HG03460 (cell line): ENCODE results near the gene TEKT3.

Source experiments
- ATAC-seq: cut with Tn5 transposase; IDR thresholded peaks from one replicate; pipeline ENCODE4 v1.9.1; 2021; ENCODE audit not compliant: unreplicated experiment

TEKT3 gene

DNA sequence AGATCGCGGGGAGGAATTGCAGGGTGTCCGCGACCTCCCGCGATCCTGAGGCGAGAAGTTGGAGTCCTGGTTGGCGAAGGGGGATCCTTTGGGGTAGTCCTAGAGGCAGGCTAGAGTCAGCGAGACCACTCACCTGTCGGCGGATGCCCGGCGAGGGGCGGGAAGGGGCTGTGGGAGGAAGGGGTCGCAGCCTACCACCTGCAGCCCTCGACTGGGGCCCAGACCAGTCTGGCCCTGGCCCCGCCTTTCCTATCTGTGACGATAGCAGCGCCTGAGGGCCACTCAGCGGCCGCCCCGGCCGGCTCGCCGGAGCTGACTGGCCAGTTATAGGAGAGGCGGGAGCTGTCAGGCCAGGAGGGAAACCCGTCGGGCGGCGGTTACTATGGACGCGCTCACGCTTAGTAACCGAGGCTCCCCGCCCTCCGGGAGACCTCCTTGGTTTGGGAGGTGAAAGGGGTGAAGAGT, at the start of gene TEKT3:
TEKT3 (minus strand) TSS at position 213 of the 465 bp plus-strand sequence. CDS start 10,012 bp downstream, outside the sequence.
- no peak for ATAC-seq

DNA sequence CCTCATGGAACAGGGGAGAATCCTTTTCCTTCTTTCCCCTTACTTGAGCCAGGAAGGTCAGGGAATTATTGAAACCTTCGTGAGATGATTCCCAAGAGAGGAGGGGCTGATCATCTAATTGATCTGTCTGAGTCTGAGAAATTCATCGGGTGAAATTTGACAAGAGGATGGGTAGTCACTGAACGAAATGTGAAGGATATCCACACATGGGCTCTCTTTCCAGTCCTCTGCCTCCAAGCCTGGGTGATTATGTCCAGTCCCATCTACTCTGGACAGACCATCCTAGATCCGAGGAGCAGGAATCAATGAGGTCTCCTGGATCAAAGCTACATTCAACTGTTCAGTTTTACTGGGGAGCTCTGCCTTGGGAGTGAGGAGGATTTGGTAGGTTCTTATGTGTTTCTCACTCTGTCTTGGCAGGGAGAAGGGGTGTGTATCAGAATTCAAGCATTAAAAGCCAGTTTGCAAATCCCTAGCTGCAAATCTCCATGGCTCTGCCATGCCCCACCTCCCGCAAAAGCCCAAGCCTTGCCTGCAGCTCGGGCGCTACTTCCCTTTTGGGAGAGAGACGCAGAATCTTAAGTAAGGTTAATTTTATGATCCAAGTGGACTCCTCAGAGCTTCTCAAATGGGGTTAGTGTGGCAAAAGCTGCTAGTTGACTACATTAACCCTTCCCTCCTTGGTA, 47.1 kb upstream of the TEKT3 start:
- ATAC-seq = no peak

DNA sequence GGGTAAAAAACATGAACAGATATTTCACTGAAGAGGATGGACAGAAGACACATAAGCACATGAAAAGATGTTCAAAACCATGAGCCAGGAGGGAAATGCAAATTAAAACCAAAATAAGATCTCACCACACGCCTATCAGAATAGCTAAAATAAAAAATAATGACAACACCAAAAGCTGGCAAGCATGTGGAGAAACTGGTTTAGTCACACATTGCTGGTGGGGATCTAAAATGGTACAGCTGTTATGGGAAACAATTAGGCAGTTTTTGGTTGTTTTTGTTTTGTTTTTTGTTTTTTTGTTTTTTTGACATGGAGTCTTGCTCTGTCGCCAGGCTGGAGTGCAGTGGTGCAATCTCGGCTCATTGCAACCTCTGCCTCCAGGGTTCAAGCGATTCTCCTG, 44.7 kb upstream of the TEKT3 start:
- ATAC-seq = no peak

- no peak for ATAC-seq
Observed at GRCh38 chr17:15385305-15385704, 43.9 kb upstream of the TEKT3 start.

GRCh38 chr17:15384142-15384787, 42.9 kb upstream of the TEKT3 start:
- ATAC-seq = no peak

DNA sequence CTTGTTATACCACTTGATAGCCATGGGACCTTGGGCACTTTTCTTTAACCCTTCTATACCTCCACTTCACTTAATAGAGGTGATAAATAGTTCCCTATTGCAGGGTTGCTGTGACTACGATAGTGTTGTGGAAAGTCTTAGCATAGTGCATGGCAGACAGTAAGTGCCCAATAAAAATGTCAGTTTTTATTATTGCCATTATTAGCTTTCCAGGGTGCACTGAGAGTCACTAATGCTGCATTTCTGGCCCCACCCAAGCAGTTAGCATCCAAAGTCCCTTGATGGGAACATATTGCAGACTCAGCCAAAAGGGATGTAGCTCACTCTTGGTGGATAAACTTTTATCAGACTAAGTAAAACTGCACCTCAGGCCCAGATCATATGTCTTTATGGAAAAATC, 41.5 kb upstream of the TEKT3 start:
- ATAC-seq = no peak

DNA sequence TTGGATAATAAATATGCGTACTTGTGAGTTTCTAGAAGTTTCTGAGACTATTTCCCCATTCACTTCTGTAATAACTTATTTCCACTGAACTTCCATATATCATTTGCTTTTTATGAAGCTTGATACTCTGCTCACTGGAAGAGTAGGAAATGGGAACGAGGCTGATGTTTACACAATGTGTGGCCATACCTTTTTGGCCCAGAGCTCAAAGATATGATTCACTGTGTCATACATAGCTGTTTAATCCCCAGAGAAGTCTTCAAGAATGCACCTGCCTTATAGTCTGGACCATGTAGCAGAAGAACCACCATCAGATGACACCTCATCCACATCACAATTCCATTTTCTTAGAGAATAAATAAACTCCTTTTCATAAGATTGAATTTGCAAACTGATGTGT, 40.3 kb upstream of the TEKT3 start:
- no peak for ATAC-seq

DNA sequence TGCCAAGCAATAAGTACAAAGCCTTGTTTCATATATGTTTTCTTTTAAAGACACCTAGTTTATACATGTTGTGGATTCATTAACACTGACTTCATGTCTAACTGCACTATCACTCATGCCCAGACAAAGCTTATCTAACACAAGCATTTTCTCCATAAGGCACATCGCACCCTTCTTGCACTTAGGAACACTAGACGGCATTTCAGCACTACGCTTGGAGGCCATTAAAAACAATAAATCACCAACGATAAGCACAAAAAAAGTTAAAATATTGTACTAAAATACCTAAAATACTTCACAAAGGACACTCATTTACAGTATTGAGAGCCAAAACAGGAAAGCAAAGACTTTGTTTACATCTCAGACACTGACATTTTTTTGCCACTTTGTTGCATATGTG, 39.0 kb upstream of the TEKT3 start:
- ATAC-seq = no peak

DNA sequence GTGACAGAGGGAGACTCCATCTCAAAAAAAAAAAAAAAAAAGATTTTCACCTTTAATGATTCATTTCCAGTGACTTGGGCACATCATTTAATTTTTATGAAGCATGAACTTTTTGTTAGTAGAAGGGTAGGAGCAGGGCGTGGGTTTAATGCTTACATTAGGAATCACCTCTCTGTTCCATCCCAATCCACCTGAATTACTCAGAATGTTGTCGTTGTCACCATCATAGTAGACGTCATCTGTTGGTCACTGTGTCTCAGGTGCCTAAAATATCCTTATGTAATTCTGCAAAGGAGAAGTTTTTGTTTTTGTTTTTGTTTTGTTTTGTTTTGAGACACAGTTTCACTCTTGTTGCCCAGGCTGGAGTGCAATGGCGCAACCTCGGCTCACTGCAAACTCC, 38.3 kb upstream of the TEKT3 start:
- no peak for ATAC-seq

DNA sequence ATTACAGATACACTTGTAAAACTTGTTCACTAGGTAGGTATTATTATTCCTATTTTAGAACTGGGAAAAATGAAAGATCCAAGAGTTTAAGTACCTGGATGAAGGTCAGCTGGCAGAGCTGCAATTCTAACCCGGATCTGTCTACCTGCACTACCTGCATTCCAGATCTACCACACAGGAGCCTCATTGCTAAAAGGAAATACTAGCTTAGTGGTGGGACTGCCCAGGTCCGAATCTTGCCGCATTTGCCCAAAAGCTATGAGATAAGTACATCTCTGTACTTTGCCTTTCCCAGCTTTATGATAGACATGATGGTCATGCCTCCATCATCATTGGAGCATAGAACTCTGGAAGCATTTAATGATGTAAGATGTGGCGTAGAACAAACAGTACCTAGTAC, 36.8 kb upstream of the TEKT3 start:
- ATAC-seq = no peak

- ATAC-seq = no peak
Observed at GRCh38 chr17:15377616-15378015, 36.2 kb upstream of the TEKT3 start.

DNA sequence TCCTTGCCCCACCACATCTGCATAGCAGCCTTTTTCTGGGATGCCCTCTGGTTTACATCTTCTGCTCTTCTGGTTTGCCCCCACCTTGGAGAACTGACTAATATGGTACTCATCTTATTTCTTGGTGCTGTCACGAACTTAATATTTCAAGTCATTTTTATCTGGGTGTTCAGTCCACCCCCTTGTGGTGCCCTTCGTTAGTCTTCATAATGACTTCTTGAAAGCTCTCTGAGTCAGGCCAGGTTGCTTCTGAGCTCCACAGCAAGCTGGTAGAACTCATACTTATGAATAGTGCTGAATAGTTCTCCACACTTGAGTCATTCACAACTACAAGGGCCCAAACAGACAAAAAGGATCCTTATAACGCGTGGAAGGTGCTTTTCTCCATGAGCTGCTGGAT, 35.8 kb upstream of the TEKT3 start:
- ATAC-seq = no peak

- ATAC-seq = no peak
Observed at GRCh38 chr17:15371376-15372130, 30.2 kb upstream of the TEKT3 start.

- ATAC-seq = no peak
Observed at GRCh38 chr17:15368600-15368999, 27.2 kb upstream of the TEKT3 start.

GRCh38 chr17:15366026-15366425, 24.6 kb upstream of the TEKT3 start:
- no peak for ATAC-seq

DNA sequence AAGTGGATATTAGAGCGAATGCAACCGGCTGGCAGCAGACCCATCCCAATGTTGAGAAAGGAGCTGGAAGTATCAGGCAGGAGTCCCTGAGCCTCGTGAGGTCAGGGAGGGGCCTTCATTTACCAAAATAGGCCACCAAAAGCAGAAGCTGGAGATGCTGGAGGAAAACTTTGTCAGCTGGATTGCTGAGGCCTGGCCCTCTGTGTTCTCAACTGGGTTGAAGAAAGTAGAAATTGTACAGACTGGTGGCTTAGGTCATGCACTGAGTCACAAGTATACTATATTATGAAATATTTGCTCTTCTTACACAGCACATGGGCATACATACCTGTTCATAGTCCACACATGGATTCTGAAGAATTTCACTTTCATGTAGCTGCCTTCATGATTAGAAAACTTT, 23.2 kb upstream of the TEKT3 start:
- ATAC-seq = no peak

- ATAC-seq = no peak
Observed at GRCh38 chr17:15363702-15364101, 22.3 kb upstream of the TEKT3 start.

DNA sequence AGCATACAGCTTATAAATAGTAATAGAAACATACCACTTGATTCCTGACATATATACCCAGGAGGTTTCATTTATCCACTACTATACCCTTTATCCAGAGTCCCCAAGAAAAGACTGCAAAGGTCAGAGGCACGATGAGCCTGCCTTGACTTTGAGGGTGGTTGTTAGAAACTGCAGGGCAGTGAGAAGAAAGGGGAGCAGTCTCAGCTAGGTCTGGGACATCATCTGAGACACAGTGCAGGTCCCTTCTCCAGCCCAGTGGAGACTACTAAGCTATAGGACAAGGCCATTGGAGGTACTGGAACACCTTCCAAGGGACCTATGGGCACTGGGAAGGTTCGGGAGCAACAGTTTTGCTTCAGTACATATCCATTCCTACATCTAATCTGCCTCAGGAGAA, 20.2 kb upstream of the TEKT3 start:
- ATAC-seq = no peak

DNA sequence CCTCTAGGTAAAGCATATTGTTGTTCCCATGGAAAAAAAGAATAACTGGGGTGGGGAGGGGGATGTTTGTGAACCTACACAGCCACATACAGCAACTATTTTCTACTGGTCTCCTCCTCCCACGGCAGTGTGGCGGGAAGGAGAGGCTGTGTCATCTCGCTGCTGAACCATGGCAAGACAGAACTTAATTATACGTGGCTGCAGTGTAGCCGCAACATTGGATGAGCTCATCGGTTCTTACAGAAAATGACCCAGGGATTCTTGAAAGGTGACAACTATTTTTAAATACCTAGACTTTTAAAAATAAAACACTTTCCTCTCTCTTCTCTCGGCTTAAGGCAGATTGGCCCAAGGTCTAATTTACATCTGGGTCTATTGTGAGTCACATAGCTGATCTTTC, 19.8 kb upstream of the TEKT3 start:
- no peak for ATAC-seq

DNA sequence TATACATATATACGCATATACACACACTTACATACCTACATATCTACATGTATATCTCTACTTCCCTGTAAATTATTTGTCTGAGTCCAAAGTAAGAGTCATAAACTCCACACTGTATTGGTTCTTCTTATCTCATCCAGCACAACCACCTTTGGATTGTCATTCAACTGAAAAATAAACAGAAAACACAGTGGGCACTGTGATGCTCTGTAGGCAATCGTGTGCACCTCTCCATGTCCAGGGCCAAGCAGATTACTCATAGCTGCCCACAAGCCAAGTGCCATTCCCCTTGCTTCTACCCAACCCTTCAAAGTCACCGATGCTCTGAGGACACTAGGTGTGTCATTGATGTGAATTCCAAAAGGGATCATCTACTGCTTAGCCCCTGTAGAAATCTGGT, 12.9 kb upstream of the TEKT3 start:
- ATAC-seq = no peak

GRCh38 chr17:15351925-15352324, 10.5 kb upstream of the TEKT3 start:
- no peak for ATAC-seq

DNA sequence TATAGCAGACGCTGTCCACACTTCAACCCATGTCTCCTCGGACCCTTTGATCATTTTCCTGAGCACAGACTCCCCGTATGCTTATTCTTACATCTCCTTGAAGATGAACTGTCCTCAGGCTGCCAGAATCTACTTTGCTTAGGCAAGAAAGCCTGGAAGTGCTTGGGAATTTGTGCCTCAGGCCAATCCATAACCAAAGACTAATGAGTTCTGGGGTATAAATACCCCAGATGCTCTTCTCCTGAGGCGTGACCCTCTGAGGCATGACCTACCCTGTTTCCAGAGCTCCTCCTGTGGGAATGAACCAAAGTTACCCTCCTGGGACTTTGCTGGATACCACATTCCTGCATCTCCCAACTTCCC, 10.1 kb upstream of the TEKT3 start:
- no peak for ATAC-seq
